PC-9 (cell line): ENCODE results near the gene ITGB5. TPM values are rescaled to one million over a fixed set of nuclear protein-coding genes. Genes with fewer than 3 reads are reported as not detected.

ENCODE experiments used
- BruUV-seq: library from RNA; stranded (reverse); fragments of 400-500 nt; replicated peaks from 2 replicates; lab custom pipeline; 2021; lab: Mats Ljungman, UMichigan
- CTCF ChIA-PET: fragments of 300-600 bp; sonication (Branson Sonifier 250); formaldehyde crosslinking; loops from one replicate; lab custom pipeline; 2022; ENCODE audit warnings: antibody characterized with exemption; lab: Charles Lee
- POLR2A ChIA-PET: fragments of 300-600 bp; sonication (Branson Sonifier 250); formaldehyde crosslinking; loops from one replicate; lab custom pipeline; 2022; ENCODE audit warnings: antibody characterized with exemption; ENCODE audit not compliant: unreplicated experiment; lab: Charles Lee
- DNase-seq, 2 experiments: peaks; one replicate each; pipeline versions ENCODE4 v3.0.0 to v3.0.0-alpha.2; 2015 to 2022; ENCODE audit warnings: mixed read lengths in 1 of 2
- H2AFZ ChIP-seq: fragments of 200-600 bp; sonication (generic); 2 replicates; pipeline ENCODE4 v1.8.1; 2017; ENCODE audit warnings: antibody characterized with exemption
- H3F3A ChIP-seq: fragments of 200-600 bp; sonication (generic); 2 replicates; pipeline ENCODE4 v1.8.1; 2017; ENCODE audit warnings: antibody characterized with exemption, mild to moderate bottlenecking, low read depth; ENCODE audit not compliant: insufficient read depth
- H3K27ac ChIP-seq: fragments of 200-600 bp; sonication (generic); 2 replicates; pipeline ENCODE4 v1.6.1; 2016; ENCODE audit warnings: mixed run types
- H3K27me3 ChIP-seq: fragments of 200-600 bp; sonication (generic); 2 replicates; pipeline ENCODE4 v1.6.1; 2016; ENCODE audit warnings: low read depth, mixed run types; ENCODE audit not compliant: insufficient read depth
- H3K36me3 ChIP-seq: fragments of 200-600 bp; sonication (generic); 2 replicates; pipeline ENCODE4 v1.6.1; 2016; ENCODE audit warnings: low read depth, mixed run types
- H3K4me1 ChIP-seq: fragments of 200-600 bp; sonication (generic); replicated peaks from 2 replicates; pipeline ENCODE4 v1.6.1; 2016; ENCODE audit warnings: mixed run types; ENCODE audit not compliant: insufficient read depth
- H3K4me2 ChIP-seq: fragments of 200-600 bp; sonication (generic); 2 replicates; pipeline ENCODE4 v1.6.1; 2017; ENCODE audit warnings: mixed run types
- H3K4me3 ChIP-seq: fragments of 200-600 bp; sonication (generic); 2 replicates; pipeline ENCODE4 v1.6.1; 2016; ENCODE audit warnings: mixed run types
- H3K79me2 ChIP-seq: fragments of 200-600 bp; sonication (generic); 2 replicates; pipeline ENCODE4 v1.6.1; 2017; ENCODE audit warnings: low read depth, mixed run types
- H3K9me2 ChIP-seq: fragments of 200-600 bp; sonication (generic); 2 replicates; pipeline ENCODE4 v1.8.1; 2017; ENCODE audit warnings: mild to moderate bottlenecking; ENCODE audit not compliant: insufficient read depth
- H3K9me3 ChIP-seq: fragments of 200-600 bp; sonication (generic); 2 replicates; pipeline ENCODE4 v1.8.1; 2016; ENCODE audit warnings: low read depth; ENCODE audit not compliant: insufficient read depth
- H4K20me1 ChIP-seq: fragments of 200-600 bp; sonication (generic); 2 replicates; pipeline ENCODE4 v1.8.1; 2017; ENCODE audit not compliant: insufficient read depth
- EZH2 ChIP-seq: fragments of 200-600 bp; sonication (generic); IDR thresholded peaks from 2 replicates; pipeline ENCODE4 v1.8.0; 2017; ENCODE audit warnings: antibody characterized with exemption, low read depth
- intact Hi-C: fragments of 100-400 bp; cut with micrococcal nuclease; formaldehyde crosslinking; loops from one replicate; pipeline ENCODE4 v1.10.0; 2022; ENCODE audit not compliant: unreplicated experiment
- total RNA-seq: library from RNA; stranded (reverse); gene quantifications from 2 replicates; pipeline ENCODE4 v1.2.3, GENCODE V29; 2021
- TF ChIP-seq, protein P1 (sequence below): fragments of 200-600 bp; sonication (generic); conservative IDR thresholded peaks from 2 replicates; pipeline ENCODE4 v1.6.1; 2017; ENCODE audit warnings: mixed run types, antibody characterized with exemption, mild to moderate bottlenecking, moderate library complexity

The ITGB5 gene
- total RNA-seq, 1 experiment from 2014 or later, result 226 TPM

DNA sequence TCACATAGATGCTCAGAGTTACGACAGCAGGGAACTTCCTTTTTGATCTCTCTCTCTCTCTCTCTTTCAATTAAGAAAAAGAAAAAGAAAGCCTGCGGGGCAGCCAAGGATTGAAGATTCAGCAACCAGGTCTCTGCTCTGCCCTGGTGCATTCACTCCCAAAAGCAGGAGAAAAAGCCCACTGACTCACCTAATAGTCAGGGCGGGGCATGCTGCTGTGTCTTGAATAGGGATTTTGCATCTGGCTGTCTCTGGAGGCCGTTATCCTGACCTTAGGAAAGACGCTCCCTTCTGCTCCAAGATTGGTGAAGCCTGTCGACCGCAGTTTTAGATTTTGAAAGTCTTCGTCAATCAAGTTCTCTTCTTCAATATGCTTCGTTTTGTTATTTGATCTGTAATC is 20.8 kb upstream of the ITGB5 start:
- H3F3A ChIP-seq, result no peaks in the 10 kb centered on the region
- intact Hi-C loops, result no loop called here
- H3K79me2 ChIP-seq, result no peaks in the 10 kb centered on the region
- no peak for DNase-seq
- H3K9me3 ChIP-seq, result no peaks in the 10 kb centered on the region
- H3K4me1 ChIP-seq, result no peaks in the 10 kb centered on the region
- no peaks in the 10 kb centered on the region for H3K36me3 ChIP-seq
- H3K4me2 ChIP-seq, result no peak overlapping the region
- H4K20me1 ChIP-seq, result no peaks in the 10 kb centered on the region
- no peak overlapping the region for H3K4me3 ChIP-seq
- H2AFZ ChIP-seq, result no peak overlapping the region
- BruUV-seq, result no TSS peak
- ChIA-PET POLR2A (no interaction called here), CTCF (no interaction called here)
- no peaks in the 10 kb centered on the region for H3K27me3 ChIP-seq
- no peak overlapping the region for H3K27ac ChIP-seq
- TF ChIP-seq, protein P1, sequence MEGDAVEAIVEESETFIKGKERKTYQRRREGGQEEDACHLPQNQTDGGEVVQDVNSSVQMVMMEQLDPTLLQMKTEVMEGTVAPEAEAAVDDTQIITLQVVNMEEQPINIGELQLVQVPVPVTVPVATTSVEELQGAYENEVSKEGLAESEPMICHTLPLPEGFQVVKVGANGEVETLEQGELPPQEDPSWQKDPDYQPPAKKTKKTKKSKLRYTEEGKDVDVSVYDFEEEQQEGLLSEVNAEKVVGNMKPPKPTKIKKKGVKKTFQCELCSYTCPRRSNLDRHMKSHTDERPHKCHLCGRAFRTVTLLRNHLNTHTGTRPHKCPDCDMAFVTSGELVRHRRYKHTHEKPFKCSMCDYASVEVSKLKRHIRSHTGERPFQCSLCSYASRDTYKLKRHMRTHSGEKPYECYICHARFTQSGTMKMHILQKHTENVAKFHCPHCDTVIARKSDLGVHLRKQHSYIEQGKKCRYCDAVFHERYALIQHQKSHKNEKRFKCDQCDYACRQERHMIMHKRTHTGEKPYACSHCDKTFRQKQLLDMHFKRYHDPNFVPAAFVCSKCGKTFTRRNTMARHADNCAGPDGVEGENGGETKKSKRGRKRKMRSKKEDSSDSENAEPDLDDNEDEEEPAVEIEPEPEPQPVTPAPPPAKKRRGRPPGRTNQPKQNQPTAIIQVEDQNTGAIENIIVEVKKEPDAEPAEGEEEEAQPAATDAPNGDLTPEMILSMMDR, result no peak
- no peak for TF ChIP-seq EZH2
- no peaks in the 10 kb centered on the region for H3K9me2 ChIP-seq

DNA sequence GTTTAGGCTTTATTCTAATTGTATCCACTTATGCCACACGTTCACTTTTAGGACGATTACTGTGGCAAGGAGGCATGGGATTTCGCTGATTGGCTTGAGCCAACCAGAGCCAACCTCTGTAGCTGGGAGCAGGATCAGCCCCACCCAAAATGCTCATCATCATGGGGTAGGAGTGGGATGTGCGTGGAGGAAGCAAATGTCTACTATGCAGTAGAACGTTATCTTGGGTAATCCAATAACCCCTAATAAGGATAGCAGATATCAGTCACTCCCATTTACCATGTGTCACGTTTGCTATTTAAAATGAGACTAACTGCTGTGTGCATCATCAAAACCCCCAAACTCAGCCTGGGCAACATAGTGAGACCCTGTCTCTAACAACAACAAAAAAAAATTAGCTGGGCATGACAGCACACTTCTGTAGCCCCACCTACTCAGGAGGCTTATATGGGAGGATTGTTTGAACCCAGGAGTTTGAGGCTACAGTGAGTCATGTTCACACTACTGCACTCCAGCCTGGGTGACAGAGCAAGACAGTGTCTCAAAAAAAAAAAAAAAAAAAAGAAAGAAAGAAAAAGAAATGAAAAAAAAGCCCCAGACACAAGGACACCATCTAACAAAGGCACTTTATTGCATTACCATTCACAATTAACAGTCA is 17.8 kb upstream of the ITGB5 start:
- Histone ChIP-seq H3K79me2 (no peaks in the 10 kb centered on the region), H3K36me3 (no peaks in the 10 kb centered on the region), H3F3A (no peaks in the 10 kb centered on the region), H3K9me3 (no peaks in the 10 kb centered on the region), H3K4me1 (peaks cover 3% of the 10 kb centered on the region; the same call in 1 of the 2 replicates), H3K9me2 (no peaks in the 10 kb centered on the region), H3K4me3 (no peak overlapping the region), H2AFZ (no peak overlapping the region), H3K27me3 (no peaks in the 10 kb centered on the region), H4K20me1 (no peaks in the 10 kb centered on the region), H3K27ac (no peak overlapping the region), H3K4me2 (no peak overlapping the region)
- no peak for DNase-seq
- TF ChIP-seq, protein P1, result no peak
- TF ChIP-seq EZH2, result no peak
- no TSS peak for BruUV-seq
- CTCF ChIA-PET, result no interaction called here
- intact Hi-C loops, result no loop called here
- POLR2A ChIA-PET, result no interaction called here

DNA sequence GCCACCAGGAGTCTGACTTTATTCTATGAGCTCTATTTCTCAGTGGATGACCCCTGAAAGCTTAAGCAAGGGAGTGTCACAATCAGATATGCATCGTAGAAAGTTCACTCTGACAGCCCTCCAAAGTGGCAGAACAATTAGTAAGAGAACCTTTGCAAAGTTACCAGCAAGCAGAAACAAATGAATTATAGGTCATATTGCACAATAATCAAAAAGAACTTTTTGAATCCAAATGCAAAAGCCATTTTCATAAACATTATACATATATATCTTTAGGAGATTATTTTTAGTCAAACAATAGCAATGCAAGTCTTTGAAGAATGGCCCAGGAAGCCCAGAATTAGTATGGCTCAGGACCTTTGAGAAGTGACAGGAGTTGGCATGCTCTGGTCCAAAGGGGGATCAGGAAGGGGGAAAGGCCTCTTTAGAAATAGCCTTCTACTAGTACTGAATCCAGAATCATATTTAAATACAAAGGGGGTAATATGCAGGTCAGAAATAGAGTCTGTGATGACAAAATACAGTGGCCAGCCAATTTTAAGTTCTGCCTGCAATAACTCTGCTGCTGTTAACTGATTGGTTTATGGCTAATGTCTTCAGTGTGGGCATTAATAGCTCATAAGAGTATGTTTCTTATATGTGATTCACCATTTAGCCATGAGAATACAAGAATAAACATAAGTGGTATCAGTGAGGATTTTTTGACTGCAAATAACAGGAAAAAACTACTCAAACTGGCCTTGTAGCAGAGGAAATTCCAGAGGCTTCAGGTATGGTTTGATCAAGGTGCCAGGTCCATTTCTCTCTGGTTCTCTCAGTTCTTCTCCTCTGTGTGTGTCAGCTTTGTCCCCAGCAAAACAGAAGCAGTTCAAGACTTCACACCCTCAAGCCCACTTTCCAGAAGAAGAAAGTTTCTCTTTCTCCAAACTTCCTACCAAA is 17.0 kb upstream of the ITGB5 start:
- DNase-seq, result no peak
- Histone ChIP-seq H3K36me3 (no peaks in the 10 kb centered on the region), H3K4me2 (no peak overlapping the region), H3K9me3 (no peaks in the 10 kb centered on the region), H3K27me3 (no peaks in the 10 kb centered on the region), H3F3A (no peaks in the 10 kb centered on the region), H2AFZ (no peak overlapping the region), H4K20me1 (no peaks in the 10 kb centered on the region), H3K4me1 (peaks cover 3% of the 10 kb centered on the region; the same call in 1 of the 2 replicates), H3K79me2 (no peaks in the 10 kb centered on the region), H3K27ac (no peak overlapping the region), H3K9me2 (no peaks in the 10 kb centered on the region), H3K4me3 (no peak overlapping the region)
- intact Hi-C loops, result no loop called here
- TF ChIP-seq, protein P1, result no peak
- no peak for TF ChIP-seq EZH2
- CTCF ChIA-PET, result no interaction called here
- no TSS peak for BruUV-seq
- POLR2A ChIA-PET, result no interaction called here
